HEK293T (cell line): ENCODE results near the gene EFTUD2.

Experiments used
- CTCF ChIA-PET: fragments of 350-600 bp; formaldehyde crosslinking; extraction: SDS; loops from one replicate; lab custom pipeline; 2021; ENCODE audit warnings: antibody characterized with exemption, inconsistent platforms; lab: Yijun Ruan, JAX
- POLR2A ChIA-PET: fragments of 350-600 bp; formaldehyde crosslinking; extraction: SDS; loops from one replicate; lab custom pipeline; 2020; ENCODE audit warnings: antibody characterized with exemption, inconsistent platforms; lab: Yijun Ruan, JAX
- DNase-seq: peaks from one replicate; pipeline ENCODE4 v3.0.0; 2012; ENCODE audit warnings: mixed read lengths; ENCODE audit errors: extremely low spot score
- ARNT ChIP-seq: fragments of 450-650 bp; IDR thresholded peaks from 2 replicates; pipeline ENCODE4 v1.6.1; 2017; ENCODE audit warnings: mild to moderate bottlenecking
- BHLHE40 ChIP-seq: fragments of 450-650 bp; IDR thresholded peaks from 2 replicates; pipeline ENCODE4 v1.6.1; 2016; ENCODE audit warnings: mild to moderate bottlenecking, moderate library complexity, borderline replicate concordance
- CTBP1 ChIP-seq: fragments of 450-650 bp; IDR thresholded peaks from 2 replicates; pipeline ENCODE4 v1.6.1; 2016; ENCODE audit warnings: borderline replicate concordance
- ELF4 ChIP-seq: fragments of 450-650 bp; IDR thresholded peaks from 2 replicates; pipeline ENCODE4 v1.6.1; 2017; ENCODE audit warnings: antibody characterized with exemption
- FOXA1 ChIP-seq: fragments of 450-650 bp; IDR thresholded peaks from 2 replicates; pipeline ENCODE4 v1.6.1; 2016; ENCODE audit warnings: mild to moderate bottlenecking
- FOXK2 ChIP-seq: fragments of 450-650 bp; IDR thresholded peaks from 2 replicates; pipeline ENCODE4 v1.6.1; 2016; ENCODE audit warnings: mild to moderate bottlenecking
- FOXM1 ChIP-seq: fragments of 450-650 bp; IDR thresholded peaks from 2 replicates; pipeline ENCODE4 v1.6.1; 2017; ENCODE audit warnings: mild to moderate bottlenecking, borderline replicate concordance
- HDGF ChIP-seq: fragments of 450-650 bp; IDR thresholded peaks from 2 replicates; pipeline ENCODE4 v1.6.1; 2017; ENCODE audit warnings: antibody characterized with exemption, borderline replicate concordance
- L3MBTL2 ChIP-seq: fragments of 450-650 bp; conservative IDR thresholded peaks from 2 replicates; pipeline ENCODE4 v1.6.1; 2016; ENCODE audit warnings: mild to moderate bottlenecking
- LEF1 ChIP-seq: fragments of 450-650 bp; IDR thresholded peaks from 2 replicates; pipeline ENCODE4 v1.6.1; 2017; ENCODE audit warnings: mild to moderate bottlenecking, borderline replicate concordance
- NFRKB ChIP-seq: fragments of 450-650 bp; IDR thresholded peaks from 2 replicates; pipeline ENCODE4 v1.6.1; 2016; ENCODE audit warnings: mild to moderate bottlenecking, moderate library complexity
- PKNOX1 ChIP-seq: fragments of 450-650 bp; IDR thresholded peaks from 2 replicates; pipeline ENCODE4 v1.6.1; 2016
- SP1 ChIP-seq: fragments of 450-650 bp; IDR thresholded peaks from 2 replicates; pipeline ENCODE4 v1.6.1; 2017
- SUZ12 ChIP-seq: fragments of 450-650 bp; IDR thresholded peaks from 2 replicates; pipeline ENCODE4 v1.6.1; 2016; ENCODE audit warnings: mild to moderate bottlenecking
- TARDBP ChIP-seq: fragments of 450-650 bp; IDR thresholded peaks from 2 replicates; pipeline ENCODE4 v1.6.1; 2016
- ZNF384 ChIP-seq: fragments of 450-650 bp; IDR thresholded peaks from 2 replicates; pipeline ENCODE4 v1.6.1; 2016

Gene EFTUD2

DNA sequence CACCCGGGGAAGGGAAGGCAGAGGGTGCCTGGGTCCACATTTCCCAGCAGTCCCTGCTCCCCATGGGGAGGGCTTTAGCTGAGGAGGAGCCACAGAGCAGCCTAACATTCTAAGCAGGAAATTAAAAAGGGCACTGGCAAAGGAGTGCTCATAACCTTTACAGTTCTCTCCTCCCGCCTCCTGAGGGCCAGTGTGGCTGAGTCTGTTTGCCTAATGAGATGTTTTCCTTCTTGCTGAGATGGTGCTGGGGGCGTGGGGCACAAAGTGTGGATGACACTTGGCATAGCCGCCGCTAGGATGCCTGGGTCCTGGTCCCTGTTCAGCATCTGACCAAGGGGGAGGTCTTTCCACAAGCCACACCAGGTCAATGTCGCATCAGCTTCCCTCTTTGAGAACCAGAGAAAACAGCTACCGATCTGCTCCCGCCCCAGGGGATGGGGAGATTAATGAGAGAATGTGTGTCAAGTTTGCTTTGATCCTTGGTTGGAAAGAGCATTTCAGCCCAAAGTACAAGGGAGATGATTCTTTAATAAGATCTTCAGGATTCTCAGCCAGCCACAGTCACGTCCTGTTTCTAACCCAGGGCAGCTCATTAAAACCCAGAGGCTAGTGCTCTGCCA lies 42.6 kb upstream of the EFTUD2 start:
- ChIA-PET CTCF (interaction anchor here (0.7 kb wide), 1 partner anchor 78 kb away, joined by 3 read pairs; no protein-coding TSS in a partner anchor), POLR2A (interaction anchor here (1.9 kb wide), 1 partner anchor 78 kb away, joined by 4 read pairs; no protein-coding TSS in a partner anchor)
- DNase-seq, result no peak
- TF ChIP-seq ELF4 (no peak), LEF1 (no peak), ARNT (no peak), NFRKB (no peak), HDGF (no peak), FOXM1 (no peak), TARDBP (no peak), PKNOX1 (no peak)

GRCh38 chr17:44940768-44941167 lies 41.5 kb upstream of the EFTUD2 start:
- DNase-seq, result no peak
- ChIA-PET CTCF (interaction anchor here (0.8 kb wide), 1 partner anchor 195 kb away, joined by 3 read pairs; the partner anchor contains the start of gene ACBD4), POLR2A (interaction anchor here (1.0 to 2.1 kb wide), 3 partner anchors 13 to 221 kb away, joined by 3 to 7 read pairs (median 3); partner anchors contain the start of gene HEXIM2)
- TF ChIP-seq ZNF384 (no peak), PKNOX1 (no peak)

- DNase-seq, result no peak
- TF ChIP-seq FOXM1 (no peak), SP1 (no peak), ARNT (no peak), FOXK2 (no peak)
- ChIA-PET CTCF (interaction anchor here (0.6 to 1.2 kb wide), 3 partner anchors 30 to 195 kb away, joined by 3 to 4 read pairs (median 3); partner anchors contain the start of gene ACBD4), POLR2A (interaction anchor here (1.0 to 2.1 kb wide), 3 partner anchors 13 to 221 kb away, joined by 3 to 7 read pairs (median 3); partner anchors contain the start of gene HEXIM2)
Observed at GRCh38 chr17:44940317-44940716, 41.1 kb upstream of the EFTUD2 start.

DNA sequence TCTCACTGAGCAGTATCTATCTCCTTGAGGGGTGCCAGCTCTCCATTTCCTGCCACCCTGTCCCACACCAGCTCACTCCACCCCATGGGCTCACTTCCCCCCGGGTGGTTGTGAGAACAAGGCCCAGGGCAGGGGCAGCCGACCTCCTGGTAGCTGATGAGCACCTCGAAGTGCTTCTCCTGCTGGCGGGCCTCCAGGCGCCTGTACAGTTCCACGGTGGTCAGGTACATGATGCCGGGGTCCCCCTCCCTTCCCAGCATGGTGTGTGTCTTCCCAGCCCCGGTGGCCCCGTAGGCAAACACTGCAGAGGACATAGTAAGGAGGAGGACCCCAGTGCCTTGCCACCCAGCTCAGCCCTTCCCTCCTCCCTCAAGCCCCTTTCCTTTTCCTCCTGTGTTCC lies 35.9 kb upstream of the EFTUD2 start:
- ChIA-PET CTCF (no interaction called here), POLR2A (interaction anchor here (0.7 kb wide), 1 partner anchor 14 kb away, joined by 3 read pairs; no protein-coding TSS in a partner anchor)
- TF ChIP-seq PKNOX1 (no peak), ARNT (no peak), TARDBP (no peak), FOXK2 (no peak), FOXM1 (no peak), BHLHE40 (no peak), LEF1 (no peak), SUZ12 (no peak), CTBP1 (no peak), L3MBTL2 (no peak), ZNF384 (no peak), HDGF (no peak), SP1 (no peak), NFRKB (no peak), ELF4 (no peak)
- DNase-seq, result no peak

DNA sequence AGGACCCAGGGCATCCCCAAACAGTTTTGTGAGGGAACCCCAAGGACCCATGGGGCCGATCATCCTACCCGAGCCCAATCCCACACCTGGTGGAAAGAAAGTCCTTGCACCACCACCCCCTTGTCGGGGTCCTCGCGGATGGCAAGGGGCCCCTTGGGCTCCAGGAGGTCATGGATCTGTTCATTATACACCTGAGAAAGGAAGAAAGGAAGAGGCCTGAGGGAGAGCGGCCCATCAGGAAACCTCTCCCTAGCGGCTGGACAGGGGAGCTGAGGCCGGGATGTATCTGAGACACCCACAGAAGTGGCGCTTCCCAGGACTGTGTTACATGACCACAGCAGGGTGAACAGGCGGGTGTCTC lies 35.5 kb upstream of the EFTUD2 start:
- DNase-seq, result no peak
- ChIA-PET CTCF (no interaction called here), POLR2A (interaction anchor here (0.7 kb wide), 1 partner anchor 14 kb away, joined by 3 read pairs; no protein-coding TSS in a partner anchor)
- TF ChIP-seq ZNF384 (no peak), LEF1 (no peak), SP1 (no peak), FOXK2 (no peak), BHLHE40 (no peak), L3MBTL2 (no peak), FOXA1 (no peak), NFRKB (no peak), FOXM1 (no peak), SUZ12 (no peak), PKNOX1 (no peak), CTBP1 (no peak), HDGF (no peak), TARDBP (no peak), ARNT (no peak), ELF4 (no peak)
